ENCODE measurements around the gene MAP3K20. TPM values are rescaled to one million over a fixed set of nuclear protein-coding genes. Genes with fewer than 3 reads are reported as not detected.
A peak's percentile ranks its signal among the peaks of the same experiment; 100 is the strongest.
"Not testable (repeated sequence)": the region's sequence is repeated elsewhere in the genome, so short reads cannot be mapped to it uniquely, and the experiment has no call there.

The MAP3K20 gene
- total RNA-seq (2014; rRNA removed), result 31.7 and 32.3 TPM in 2 replicates
- 9.5 TPM for polyA plus RNA-seq (2012)

DNA sequence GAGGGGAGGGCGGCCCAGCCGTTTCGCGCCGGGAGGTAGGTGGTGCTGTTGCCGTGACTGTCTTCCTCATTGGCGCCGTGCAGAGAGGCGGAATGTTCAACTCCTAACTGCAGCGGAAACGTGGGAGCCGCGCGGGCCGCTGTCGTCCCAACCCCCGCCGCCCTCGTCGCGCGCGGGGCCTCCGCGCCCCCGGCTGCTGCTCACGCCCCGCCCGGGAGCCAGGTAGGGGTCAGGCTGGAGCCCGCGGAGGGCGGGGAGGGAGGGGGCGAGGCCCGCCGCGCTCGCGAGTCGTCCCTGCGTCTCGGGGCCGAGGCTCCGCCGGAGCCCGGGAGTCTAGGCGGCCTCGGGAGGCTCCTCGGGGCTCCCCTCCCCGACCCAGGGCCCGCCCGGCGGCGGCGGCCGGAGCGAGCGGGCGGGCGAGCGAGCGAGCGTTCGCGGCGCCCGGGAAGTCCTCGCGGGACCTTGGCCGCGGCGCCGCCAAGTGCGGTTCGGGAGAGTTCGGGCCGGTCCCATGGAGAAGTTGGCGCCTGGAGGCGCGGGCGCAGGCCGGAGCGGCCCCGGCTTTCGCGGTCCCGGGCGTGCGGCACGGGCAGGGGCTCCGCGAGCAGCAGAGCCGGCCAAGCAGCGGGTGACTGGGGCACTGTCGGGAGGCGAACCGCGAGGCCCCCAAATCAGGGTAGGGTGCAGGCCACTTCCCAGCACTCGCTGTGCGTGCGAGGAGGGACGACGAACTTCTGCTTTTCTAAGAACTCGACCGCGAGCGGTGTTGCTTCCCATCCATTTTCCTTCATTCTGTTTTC, at the start of gene MAP3K20:
TSS of gene MAP3K20 (plus strand) at position 66 of the 800 bp plus-strand sequence. CDS start 15,186 bp downstream, outside the sequence.
- peak; percentile 65 for DNase-seq (ENCODE audit: low read depth)

DNA sequence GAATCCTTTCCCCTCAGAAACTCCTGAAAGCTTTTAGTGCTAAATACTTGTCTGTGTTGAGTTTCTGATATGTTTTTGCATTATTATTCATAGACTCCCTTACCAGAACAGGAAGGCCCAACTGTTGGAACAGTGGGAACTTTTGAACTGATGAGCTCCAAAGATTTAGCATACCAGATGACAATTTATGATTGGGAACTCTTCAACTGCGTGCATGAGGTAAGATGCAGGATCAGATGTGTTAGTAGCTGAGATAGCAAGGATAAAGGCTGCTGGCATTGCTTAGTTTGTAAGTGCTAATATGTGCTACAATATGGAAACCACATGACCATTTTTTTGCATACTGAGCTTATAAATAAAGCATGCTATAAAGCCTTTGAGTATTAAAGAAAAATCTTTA, 49.2 kb upstream of the MAP3K20 start:
- DNase-seq (ENCODE audit: low read depth), result no peak

DNA sequence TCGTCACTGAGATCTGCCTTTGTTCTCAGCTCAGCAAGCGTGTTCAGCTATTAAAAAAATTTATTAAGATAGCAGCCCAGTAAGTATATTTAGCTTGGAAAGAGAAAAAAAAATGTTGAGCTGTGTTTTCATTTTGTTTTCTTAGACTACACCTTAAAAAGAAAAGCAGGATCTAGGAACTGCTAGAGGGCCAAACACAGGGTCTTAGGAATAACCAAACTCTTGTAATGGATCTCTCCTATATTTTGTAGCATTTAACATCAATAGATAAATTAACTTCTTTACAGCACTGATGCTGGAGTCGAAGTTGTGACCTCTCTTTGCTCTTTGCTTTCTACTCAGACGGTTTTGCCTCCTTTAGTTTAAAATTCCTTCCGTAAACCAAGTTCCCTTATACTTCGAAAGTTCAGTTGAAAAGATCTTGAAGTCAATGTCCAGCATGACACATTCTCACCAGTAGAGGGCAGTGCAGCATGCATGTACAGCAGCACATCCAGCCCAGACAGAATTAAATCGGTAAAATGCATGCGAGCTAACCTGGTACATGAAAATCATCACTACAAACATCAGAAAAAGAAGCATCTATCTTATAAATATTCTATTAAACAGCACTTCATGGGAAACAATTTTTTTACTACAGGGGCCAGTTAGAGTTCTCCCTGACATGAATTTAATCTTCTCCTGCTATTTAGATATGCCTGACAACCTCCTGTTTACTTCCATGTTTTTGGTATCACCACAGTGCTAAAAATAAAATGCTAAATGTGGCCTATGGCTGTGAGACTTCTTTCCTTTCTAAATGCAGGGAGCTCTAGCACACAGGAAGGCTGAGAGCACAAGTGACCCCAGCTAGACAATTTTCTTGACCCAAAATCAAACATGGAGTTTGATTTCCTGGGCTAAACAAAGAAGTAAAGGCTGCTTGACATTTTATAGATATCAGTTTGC, 48.2 kb upstream of the MAP3K20 start:
- peak; percentile 79 for DNase-seq (ENCODE audit: low read depth)

DNA sequence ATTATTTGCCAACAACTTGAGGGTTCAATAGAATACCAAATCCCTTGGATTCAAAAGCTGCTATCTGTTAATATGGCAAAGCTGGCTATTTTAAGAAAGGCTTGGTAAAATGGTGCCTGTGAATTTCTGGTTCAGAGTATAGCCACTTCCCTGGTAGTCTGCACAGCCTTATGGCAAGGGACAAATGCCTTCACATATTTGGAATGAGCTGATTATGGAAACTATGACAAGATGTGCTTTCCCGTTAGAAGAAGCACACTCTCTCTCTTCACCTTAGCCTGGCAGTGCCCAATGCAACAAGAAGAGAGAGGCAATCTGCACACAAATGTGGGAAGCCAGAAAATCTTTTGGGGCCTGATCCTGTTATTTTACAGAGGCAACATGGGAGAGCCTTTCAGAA, 47.5 kb upstream of the MAP3K20 start:
- no peak for DNase-seq (ENCODE audit: low read depth)

DNA sequence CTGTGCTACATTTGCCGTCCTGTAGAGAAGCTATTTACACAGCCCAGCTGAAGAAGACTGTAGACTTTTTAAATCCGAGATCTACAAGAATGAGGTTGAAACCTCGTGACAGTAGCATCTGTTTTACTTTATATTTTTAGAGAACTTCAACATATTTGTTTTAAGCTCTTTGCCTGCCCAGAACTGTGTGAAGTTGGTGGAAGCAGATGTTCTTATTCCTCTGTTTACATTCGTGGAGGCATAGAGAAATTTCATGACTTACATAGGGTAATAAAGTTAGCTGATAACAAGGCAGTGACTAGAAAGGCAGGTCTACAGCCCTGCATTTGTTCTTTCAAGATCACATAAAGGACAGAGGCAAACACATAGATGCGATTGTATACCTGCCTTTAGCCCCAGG, 47.0 kb upstream of the MAP3K20 start:
- no peak for DNase-seq (ENCODE audit: low read depth)

DNA sequence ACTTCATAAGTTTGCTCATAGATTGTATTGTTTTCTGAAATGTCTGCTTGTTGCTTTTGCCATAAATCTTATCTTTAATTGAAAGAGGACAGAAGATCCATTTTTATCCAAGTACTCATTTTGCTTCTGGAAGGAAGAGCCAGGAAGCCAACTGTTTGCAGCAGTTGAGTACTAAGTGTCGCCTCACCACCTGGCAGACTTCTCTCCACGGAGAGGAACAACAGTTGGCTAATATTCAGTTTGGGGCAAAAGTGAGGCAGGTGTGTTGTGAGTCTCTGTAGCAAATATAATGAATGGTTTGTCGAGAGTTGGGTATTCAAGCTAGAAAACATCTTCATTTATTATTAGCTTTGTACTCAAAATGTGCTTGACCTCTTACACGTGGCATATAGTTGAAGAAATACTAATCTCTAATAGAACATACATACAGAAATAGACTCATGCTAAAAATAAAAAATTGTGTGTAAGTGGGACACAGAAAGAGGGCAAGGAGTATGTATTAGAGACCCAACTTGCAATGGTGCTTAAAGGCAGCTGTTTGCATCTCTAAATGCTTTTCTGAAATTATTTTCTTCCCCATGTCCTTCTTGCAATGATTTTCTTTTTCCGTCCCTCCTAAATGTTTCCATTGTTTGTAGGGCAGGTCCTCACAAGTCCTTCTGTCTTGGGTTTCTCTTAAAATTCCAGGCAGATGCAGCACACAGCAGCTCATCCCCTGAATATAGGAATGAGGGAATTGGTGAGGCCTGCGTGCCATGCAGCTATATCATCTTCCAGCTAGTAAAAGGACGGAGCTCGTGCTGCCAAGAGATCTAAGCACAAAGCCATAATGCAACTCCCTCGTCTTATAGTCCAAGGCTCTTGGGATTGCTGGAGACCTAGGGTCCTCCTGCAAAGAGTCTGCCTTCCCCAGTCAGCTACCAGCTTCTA, 44.8 kb upstream of the MAP3K20 start:
- DNase-seq (ENCODE audit: low read depth), result no peak

DNA sequence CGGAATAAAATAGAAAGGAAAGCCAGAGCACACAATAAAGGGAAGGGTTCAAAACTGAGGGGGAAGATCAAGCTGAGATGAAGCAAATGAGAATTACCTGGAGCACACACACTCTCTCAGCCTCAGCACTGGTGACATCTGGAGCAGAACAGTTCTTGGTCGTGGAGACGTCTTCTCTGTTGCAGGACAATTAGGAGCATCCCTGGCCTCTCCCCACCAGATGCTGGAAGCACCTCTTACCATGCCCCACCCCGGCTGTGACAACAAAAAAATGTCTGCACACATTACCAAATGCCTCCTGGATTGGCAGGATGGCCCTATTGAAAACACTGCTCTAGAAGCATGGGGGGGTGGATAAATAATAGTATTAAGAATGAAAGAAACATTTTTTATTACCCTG, 43.6 kb upstream of the MAP3K20 start:
- DNase-seq (ENCODE audit: low read depth), result no peak

DNA sequence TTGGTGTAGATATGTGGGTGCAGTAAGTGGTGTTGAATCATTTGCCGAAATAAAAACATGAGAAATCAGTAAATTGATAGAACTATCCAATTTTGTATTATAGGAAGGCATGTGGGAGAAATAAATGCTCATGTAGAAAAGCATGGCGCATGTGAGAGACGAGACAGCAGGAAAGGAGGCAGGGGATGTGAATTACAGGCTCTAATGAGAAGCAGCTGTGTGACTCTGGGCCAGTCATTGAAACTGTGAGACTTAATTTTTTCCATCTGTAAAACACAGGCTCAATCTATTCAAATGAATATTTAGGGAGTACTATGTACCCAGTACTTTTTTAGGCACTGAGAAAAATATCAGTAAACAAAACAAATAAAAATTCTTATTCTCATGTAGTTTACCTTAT, 42.6 kb upstream of the MAP3K20 start:
- DNase-seq (ENCODE audit: low read depth), result no peak

DNA sequence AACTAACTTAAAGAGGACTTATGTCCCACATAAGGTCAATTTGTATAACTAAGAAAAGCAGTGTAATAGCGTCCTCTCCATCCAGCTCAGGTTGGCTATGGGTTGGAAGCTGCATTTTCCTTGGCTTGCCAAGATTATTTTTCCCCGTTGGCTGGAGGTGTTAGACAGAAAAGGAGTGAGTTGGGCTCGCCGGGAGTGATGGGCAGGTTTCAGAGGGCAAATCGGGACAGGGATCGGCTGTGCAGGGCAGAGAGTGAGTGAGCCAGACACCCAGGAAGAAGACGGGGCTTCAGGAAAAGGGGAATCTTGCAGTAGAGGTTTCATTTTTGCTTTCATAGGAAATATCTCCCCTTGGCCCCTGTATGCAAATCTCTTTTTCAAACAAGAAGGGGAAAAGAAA, 41.5 kb upstream of the MAP3K20 start:
- no peak for DNase-seq (ENCODE audit: low read depth)

DNA sequence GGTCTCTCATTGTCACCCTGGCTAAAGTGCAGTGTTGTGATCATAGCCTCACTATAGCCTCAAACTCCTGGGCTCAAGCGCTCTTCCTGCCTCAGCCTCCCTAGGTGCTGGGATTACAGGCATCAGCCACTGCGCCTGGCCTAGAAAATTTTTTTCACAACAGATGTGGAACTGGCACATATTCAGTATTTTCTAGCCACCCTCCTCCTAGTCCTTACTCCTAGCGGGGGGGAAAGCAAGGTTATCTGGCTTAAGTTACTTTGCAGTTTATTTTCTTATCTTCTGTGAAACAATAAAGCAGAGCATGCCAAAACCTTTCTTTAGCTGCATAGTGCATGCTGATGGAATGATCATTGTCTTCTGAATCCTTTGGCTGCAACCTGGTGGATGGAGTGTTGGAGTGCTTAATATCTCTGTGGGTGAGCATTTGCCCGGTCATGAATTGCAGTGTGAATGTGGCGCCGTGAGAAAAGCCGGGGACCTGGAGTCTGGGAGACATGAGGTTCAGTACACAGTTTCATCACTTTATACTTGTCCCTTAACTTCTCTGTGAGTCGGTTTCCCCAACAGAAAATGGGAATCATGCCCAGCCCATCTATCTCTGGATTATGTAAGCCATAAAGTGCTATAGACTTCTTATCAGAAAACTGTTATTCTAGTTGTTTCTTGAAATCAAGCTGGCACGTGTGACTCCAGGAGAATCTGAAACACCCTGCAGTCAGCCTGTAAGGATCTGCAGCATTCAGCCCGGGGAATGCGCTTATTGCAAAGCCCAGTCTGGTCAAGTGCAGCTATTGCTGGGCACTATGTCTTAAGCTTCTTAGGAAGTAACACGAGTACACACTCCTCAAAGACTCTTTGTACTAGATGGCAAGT, 38.2 kb upstream of the MAP3K20 start:
- no peak for DNase-seq (ENCODE audit: low read depth)

DNA sequence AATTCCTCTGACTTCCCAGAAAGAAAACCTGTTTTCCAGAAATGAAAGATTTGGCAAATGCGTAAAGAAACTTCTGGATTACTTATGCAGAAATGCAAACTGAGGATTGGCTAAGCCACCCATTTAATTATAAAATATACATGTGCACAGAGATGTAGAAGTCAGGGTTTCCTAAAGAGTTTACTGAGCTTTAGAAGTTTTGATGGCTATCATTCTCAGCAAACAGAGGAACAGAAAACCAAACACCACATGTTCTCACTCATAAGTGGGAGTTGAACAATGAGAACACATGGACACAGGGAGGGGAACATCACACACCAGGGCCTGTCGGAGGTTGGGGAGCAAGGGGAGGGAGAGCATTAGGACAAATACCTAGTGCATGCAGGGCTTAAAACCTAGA, 37.4 kb upstream of the MAP3K20 start:
- not testable (repeated sequence) for DNase-seq (ENCODE audit: low read depth)

DNA sequence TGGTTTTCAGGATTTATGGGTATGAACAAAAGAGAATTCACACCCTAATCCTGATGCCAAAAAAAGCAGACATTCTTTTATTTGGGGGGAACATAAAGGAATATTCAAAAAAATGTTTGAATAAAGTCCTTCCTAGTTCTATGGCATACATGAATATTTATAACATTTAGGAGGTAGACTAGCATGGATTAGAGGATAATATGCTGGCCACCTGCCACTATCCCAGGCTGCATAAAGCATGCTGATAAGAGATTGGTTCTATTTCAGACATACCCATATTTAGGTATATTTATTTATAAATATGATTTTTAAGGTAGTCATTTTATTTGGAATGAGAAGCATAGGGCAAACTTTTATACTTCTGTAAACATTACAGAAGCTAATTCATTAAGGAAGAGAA, 34.9 kb upstream of the MAP3K20 start:
- no peak for DNase-seq (ENCODE audit: low read depth)

DNA sequence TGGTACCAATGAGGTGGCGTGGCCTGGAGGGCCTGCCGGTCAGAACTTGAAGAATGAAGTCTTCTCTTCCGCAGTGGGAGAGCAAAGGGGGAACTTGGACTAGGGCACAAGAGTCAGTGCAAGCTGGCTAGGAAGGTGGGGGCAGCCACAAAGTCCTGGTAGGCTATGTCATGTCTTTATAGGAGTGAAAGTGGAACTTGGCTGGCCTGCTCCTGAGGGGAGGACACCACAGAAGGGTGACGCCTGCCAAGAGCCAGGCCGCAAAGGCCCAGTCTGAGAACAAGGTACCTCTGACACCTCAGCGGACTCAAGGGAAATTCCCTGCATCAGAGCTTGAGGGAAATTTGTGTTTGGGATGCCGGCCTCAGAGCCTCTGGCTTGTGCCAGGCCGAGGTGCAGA, 32.2 kb upstream of the MAP3K20 start:
- no peak for DNase-seq (ENCODE audit: low read depth)

DNA sequence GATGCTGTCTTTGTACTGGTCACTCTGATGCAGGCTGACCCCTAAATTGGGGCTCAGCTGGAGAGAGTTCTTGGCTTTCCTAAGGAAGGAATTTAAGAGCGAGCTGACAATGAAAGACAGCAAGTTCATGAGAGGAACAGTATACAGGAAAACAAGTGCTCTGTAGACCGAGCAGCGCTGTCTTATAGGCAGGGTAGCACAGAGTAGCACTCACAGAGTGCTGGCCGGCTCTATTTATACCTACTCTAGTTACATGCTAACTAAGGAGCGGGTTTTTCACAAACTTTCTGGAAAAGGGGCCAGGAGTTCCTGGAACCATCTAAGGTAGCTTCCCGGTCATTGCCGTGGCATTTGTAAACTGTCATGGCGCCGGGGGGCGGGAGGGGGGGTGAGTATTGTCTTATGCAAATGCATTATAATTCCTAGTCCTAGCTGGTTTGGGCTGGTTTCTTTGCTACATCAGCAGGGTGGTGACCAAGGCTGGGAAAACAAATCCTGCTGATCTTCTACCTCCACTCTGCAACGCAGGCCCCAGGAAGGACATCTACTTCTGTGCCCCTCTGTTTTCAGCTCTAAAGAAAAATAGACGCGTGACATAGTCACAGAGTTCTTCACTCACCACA, 31.6 kb upstream of the MAP3K20 start:
- DNase-seq (ENCODE audit: low read depth), result no peak

DNA sequence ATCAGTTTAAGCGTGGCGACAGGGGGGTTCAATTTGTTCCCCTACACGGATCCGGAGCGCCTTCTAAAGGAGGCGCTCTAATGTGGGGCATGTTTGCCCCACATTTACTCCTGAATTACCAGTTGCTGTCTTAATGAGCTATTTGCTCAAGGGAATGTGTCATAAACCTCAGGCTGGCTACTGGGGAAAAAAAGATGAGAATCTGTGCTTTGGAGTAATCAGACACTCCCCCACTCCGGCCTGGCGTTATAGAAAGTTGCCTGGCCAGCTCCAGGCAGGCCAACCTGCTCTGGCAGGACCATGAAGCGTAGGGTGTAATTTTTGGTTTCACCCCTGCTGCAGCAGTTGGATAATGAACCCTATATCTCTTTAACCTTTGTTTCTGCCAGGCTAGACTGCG, 31.0 kb upstream of the MAP3K20 start:
- DNase-seq (ENCODE audit: low read depth), result no peak

DNA sequence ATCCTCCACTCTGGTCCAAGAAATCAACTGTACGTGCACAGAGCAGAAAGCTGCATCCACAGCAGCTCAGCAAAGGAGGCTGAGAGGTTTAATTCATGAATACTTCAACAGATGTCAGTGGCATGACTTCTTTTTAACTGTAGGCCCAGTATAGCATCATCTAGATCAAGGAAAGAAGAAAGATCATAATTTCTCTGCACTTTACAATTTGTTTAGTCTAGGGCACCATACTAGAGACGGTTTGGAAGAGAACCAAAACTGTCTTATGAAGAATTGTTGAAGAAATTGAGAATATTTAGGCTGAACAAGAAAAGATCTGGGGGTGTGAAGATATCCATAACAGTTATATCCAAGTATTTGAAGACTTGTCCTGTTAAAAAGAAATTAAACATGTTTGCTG, 30.5 kb upstream of the MAP3K20 start:
- DNase-seq (ENCODE audit: low read depth), result no peak

DNA sequence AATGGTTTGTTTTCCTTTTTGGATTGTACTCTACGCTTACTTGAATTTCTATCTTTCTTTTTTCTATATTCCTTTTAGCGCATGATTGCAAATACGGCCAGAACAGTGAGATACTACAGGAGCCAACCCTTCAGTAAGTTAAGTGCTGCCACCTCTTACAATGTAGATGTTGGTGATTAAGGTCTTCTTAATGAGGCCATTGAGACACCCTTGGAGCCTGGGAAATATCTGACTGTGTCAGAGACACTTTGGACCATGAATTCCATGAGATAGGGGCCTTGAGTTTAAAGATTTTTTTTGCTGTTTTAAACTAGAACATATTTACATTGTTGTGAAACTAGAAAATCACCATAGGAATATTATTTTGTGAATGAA, 27.1 kb upstream of the MAP3K20 start:
- no peak for DNase-seq (ENCODE audit: low read depth)

DNA sequence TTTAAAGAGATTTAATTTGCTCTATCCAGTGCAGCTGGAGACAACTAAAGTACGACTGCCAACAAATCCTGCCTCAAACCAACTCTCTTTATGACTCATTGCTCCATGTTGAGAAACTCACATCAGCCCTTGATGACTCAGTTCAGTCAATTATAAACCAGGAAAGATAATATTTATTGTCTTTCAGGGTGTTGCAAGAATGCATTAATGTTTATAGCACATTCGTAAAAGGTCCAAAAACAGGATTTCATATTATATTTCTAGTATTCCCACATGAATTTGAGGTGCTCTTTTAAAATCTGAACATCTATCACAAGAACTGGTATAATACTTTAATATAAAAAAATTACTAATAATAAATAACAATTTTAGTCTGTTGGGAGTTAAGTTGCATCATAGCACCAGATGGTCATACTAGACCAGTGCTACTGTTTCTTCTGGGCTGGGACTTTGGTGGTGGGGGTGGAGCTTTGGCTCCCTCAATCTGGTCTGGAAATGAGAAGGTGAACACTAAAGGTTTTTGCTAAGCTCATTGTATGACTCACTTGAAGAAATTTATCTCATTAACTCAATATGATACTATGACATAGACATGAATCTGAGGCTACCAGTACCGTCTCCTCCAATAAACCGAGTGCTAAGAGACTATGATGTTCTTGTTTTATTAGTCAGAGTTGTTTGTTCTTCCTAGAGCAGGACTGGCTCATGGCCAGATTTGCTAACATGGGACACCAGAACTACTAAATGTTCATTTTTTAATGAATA, 26.6 kb upstream of the MAP3K20 start:
- peak; percentile 97 for DNase-seq (ENCODE audit: low read depth)

DNA sequence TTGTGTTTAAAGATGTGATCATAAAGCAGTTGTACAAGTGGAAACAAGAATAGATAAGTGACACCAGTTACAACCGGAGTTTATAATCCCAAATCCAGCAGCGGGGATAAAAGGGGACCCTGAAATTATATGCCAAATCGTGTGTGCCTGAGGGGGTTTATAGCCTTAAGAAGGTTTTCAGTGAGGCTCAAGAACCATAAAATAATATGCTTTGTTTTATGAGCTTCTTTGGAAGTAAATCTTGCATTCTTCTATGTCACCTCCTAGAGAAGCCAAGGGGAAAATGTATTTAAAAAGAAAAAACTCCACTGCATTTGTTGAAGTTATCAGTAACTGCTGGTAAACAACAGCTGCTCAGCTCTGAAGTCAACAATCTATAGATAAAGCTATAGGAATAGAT, 25.8 kb upstream of the MAP3K20 start:
- DNase-seq (ENCODE audit: low read depth), result no peak
